Measurements from ENCODE around the gene BLZF1.

- TF ChIP-seq CTCF (conservative IDR thresholded peaks at IDR 0.05; ENCODE audit: low read length) (no peak), EZH2phosphoT487 (IDR thresholded peaks at IDR 0.05; ENCODE audit: borderline replicate concordance) (no peak)
Observed at GRCh38 chr1:169318536-169319244, 49.3 kb upstream of the BLZF1 start.
